Hepatic stellate cell (primary cell): ENCODE results near the gene PCDHGA1.

Experiments used
- DNase-seq: peaks from one replicate; pipeline ENCODE4 v3.0.0; 2011; ENCODE audit warnings: low spot score

The PCDHGA1 gene

GRCh38 chr5:141492168-141492885, 162.0 kb downstream of the PCDHGA1 start:
- no peak for DNase-seq

- no peak for DNase-seq
These were observed 163.4 kb downstream of the PCDHGA1 start for GRCh38 chr5:141493500-141494422.

- no peak for DNase-seq
These were observed 164.6 kb downstream of the PCDHGA1 start for GRCh38 chr5:141494761-141495452.

- no peak for DNase-seq
These were observed 165.1 kb downstream of the PCDHGA1 start for GRCh38 chr5:141495453-141495811.

- DNase-seq, result no peak
These were observed 165.7 kb downstream of the PCDHGA1 start for GRCh38 chr5:141496038-141496437.

- DNase-seq, result no peak
These were observed 171.4 kb downstream of the PCDHGA1 start for GRCh38 chr5:141501761-141502160.

GRCh38 chr5:141503681-141504080, 173.4 kb downstream of the PCDHGA1 start:
- no peak for DNase-seq

GRCh38 chr5:141504216-141504615, 173.9 kb downstream of the PCDHGA1 start:
- DNase-seq, result no peak

GRCh38 chr5:141506381-141507155, 176.3 kb downstream of the PCDHGA1 start:
- DNase-seq, result no peak

GRCh38 chr5:141507387-141508091, 177.2 kb downstream of the PCDHGA1 start:
- DNase-seq, result peak; percentile 85

- DNase-seq, result no peak
These were observed 178.1 kb downstream of the PCDHGA1 start for GRCh38 chr5:141508440-141508797.

- peak; percentile 97 for DNase-seq
These were observed 178.7 kb downstream of the PCDHGA1 start for GRCh38 chr5:141508798-141509611.

GRCh38 chr5:141510160-141510559, 179.8 kb downstream of the PCDHGA1 start:
- no peak for DNase-seq

- no peak for DNase-seq
These were observed 180.7 kb downstream of the PCDHGA1 start for GRCh38 chr5:141510850-141511601.

- DNase-seq, result no peak
These were observed 181.5 kb downstream of the PCDHGA1 start for GRCh38 chr5:141511771-141512325.

GRCh38 chr5:141512390-141512910, 182.1 kb downstream of the PCDHGA1 start:
- DNase-seq, result no peak

- DNase-seq, result no peak
These were observed 182.8 kb downstream of the PCDHGA1 start for GRCh38 chr5:141512911-141513626.

- DNase-seq, result peak; percentile 84
These were observed 183.5 kb downstream of the PCDHGA1 start for GRCh38 chr5:141513627-141514329.
